Measurements from ENCODE around the gene APOBEC3B.

DNA sequence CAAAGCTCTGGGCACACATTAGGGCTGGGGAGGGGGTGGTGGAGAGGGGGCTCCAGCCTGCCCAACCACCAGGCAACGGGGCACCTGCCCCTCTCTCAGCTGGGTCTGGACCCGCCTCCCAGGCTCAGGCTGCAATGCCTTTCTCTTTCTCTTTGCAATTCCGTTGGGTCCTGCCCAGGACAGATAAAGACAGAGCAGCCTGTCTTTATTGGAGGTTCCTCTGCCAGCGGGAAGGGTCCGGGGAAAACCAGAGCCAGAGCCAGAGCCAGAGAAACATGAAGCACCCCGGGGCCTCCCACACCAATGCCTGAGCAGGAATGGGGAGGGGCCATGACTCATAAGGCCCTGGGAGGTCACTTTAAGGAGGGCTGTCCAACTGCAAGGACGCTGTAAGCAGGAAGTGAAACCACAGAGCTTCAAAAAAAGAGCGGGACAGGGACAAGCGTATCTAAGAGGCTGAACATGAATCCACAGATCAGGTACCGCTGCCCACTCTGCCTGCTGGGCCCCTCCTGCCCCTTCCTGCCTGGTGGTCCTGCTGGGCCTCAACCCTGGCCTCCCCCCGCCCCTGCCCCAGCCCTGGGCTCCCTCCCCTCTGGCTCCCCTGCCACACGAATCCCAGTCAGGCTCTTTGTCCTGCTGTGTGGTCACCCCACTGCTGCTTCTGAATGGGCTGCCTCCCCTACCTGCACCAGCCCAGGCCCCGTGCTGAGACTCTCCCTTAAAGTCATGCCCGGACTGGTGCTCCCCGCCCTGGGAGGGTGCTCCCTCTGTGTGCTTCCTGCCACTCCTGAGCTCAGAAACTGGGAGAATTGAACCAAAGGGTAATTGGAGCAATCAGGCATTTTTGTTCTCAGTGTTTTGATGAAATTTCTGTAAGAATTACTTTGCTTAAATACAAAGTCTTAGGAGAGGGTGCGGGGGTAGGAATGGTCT, at the start of gene APOBEC3B:
- TF ChIP-seq, protein P1, sequence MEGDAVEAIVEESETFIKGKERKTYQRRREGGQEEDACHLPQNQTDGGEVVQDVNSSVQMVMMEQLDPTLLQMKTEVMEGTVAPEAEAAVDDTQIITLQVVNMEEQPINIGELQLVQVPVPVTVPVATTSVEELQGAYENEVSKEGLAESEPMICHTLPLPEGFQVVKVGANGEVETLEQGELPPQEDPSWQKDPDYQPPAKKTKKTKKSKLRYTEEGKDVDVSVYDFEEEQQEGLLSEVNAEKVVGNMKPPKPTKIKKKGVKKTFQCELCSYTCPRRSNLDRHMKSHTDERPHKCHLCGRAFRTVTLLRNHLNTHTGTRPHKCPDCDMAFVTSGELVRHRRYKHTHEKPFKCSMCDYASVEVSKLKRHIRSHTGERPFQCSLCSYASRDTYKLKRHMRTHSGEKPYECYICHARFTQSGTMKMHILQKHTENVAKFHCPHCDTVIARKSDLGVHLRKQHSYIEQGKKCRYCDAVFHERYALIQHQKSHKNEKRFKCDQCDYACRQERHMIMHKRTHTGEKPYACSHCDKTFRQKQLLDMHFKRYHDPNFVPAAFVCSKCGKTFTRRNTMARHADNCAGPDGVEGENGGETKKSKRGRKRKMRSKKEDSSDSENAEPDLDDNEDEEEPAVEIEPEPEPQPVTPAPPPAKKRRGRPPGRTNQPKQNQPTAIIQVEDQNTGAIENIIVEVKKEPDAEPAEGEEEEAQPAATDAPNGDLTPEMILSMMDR (IDR thresholded peaks at IDR 0.05), result no peak
- TF ChIP-seq POLR2A (IDR thresholded peaks at IDR 0.05), result peak in 1 of 4 donors; percentile 49

All from esophagus squamous epithelium (tissue), 4 donors.